Epithelial cell of proximal tubule (primary cell): ENCODE results near the gene THRAP3. TPM values are rescaled to one million over a fixed set of nuclear protein-coding genes. Genes with fewer than 3 reads are reported as not detected.
"Not testable (repeated sequence)": the region's sequence is repeated elsewhere in the genome, so short reads cannot be mapped to it uniquely, and the experiment has no call there.

Source experiments
- DNase-seq: peaks from one replicate; pipeline ENCODE4 v3.0.0-alpha.2; 2011; ENCODE audit warnings: low read depth
- H3K4me3 ChIP-seq: 2 replicates; pipeline ENCODE4 v1.5.1; 2011; ENCODE audit warnings: low read depth, mild to moderate bottlenecking, low read length
- CTCF ChIP-seq: conservative IDR thresholded peaks from 2 replicates; pipeline ENCODE4 v1.5.1; 2012; ENCODE audit warnings: low read depth, mild to moderate bottlenecking, low read length
- total RNA-seq: library from RNA; depleted of rRNA; stranded (reverse); fragments of >200 nt; gene quantifications from 2 replicates; pipeline ENCODE4 v1.2.3, GENCODE V29; 2015

Gene THRAP3
- total RNA-seq, 1 donor from 2014 or later: 62.9 TPM

GRCh38 chr1:36223381-36223995, 755 bp upstream of the THRAP3 start:
- H3K4me3 ChIP-seq: peak overlapping the region; percentile 99
- no peak for TF ChIP-seq CTCF
- no peak for DNase-seq

GRCh38 chr1:36224537-36225282, 467 bp downstream of the THRAP3 start:
- DNase-seq: no peak
- H3K4me3 ChIP-seq: peak overlapping the region; percentile 99
- peak; percentile 49 for TF ChIP-seq CTCF

GRCh38 chr1:36225283-36225899, 1.1 kb downstream of the THRAP3 start:
- DNase-seq: no peak
- no peak for TF ChIP-seq CTCF
- H3K4me3 ChIP-seq: peak overlapping the region; percentile 99

GRCh38 chr1:36230279-36230678, 6.0 kb downstream of the THRAP3 start:
- not testable (repeated sequence) for H3K4me3 ChIP-seq, DNase-seq

- no peak for DNase-seq
- no peak for TF ChIP-seq CTCF
- no peak overlapping the region for H3K4me3 ChIP-seq
Measured at GRCh38 chr1:36231191-36231590, 6.9 kb downstream of the THRAP3 start.

- no peak for TF ChIP-seq CTCF
- H3K4me3 ChIP-seq: no peak overlapping the region
- no peak for DNase-seq
Measured at GRCh38 chr1:36232212-36233095, 8.2 kb downstream of the THRAP3 start.

- DNase-seq: no peak
- no peak overlapping the region for H3K4me3 ChIP-seq
- no peak for TF ChIP-seq CTCF
Measured at GRCh38 chr1:36236302-36236701, 12.1 kb downstream of the THRAP3 start.
